Thymus (tissue), 11 donors: ENCODE measurements around the gene TBXAS1. TPM values are rescaled to one million over a fixed set of nuclear protein-coding genes. Genes with fewer than 3 reads are reported as not detected.

Source experiments
- DNase-seq, 9 donors: peaks; one replicate each; pipeline ENCODE4 v3.0.0-alpha.2; 2013; ENCODE audit warnings: low spot score in 9 of 9, low read depth in 6 of 9, missing footprints in 1 of 9
- H3K27ac ChIP-seq, 2 donors: one replicate each; pipeline ENCODE4 v1.5.1; 2013; ENCODE audit warnings: control low read depth in 1 of 2, low read depth in 1 of 2, low read length in 1 of 2, mild to moderate bottlenecking in 1 of 2, moderate library complexity in 1 of 2
- H3K27me3 ChIP-seq, 2 donors: one replicate each; pipeline ENCODE4 v1.5.1; 2013; ENCODE audit warnings: low read length in 1 of 2; ENCODE audit not compliant: control insufficient read depth in 2 of 2, insufficient read depth in 1 of 2
- H3K36me3 ChIP-seq, 2 donors: one replicate each; pipeline ENCODE4 v1.5.1; 2013; ENCODE audit warnings: low read length in 1 of 2, mild to moderate bottlenecking in 1 of 2, moderate library complexity in 1 of 2; ENCODE audit not compliant: control insufficient read depth in 2 of 2, insufficient read depth in 2 of 2
- H3K4me1 ChIP-seq, 2 donors: one replicate each; pipeline ENCODE4 v1.5.1; 2013; ENCODE audit warnings: low read length in 2 of 2; ENCODE audit not compliant: control insufficient read depth in 2 of 2, insufficient read depth in 2 of 2
- H3K4me3 ChIP-seq, 2 donors: one replicate each; pipeline ENCODE4 v1.5.1; 2013; ENCODE audit warnings: low read length in 2 of 2, control low read depth in 1 of 2, mild to moderate bottlenecking in 1 of 2
- H3K9me3 ChIP-seq, 2 donors: one replicate each; pipeline ENCODE4 v1.5.1; 2013; ENCODE audit warnings: low read length in 1 of 2, mild to moderate bottlenecking in 1 of 2; ENCODE audit not compliant: control insufficient read depth in 2 of 2, insufficient read depth in 1 of 2
- WGBS: extraction: QIAGEN DNeasy Blood & Tissue Kit; methylation state at CpG from one replicate; pipeline ENCODE4 v1.1.7; 2013; 5-methylcytosine and 5-hydroxymethylcytosine counted together
- polyA plus RNA-seq: library from polyadenylated mRNA; stranded (reverse); fragments of 200-250 nt; gene quantifications from one replicate; pipeline ENCODE4 v1.2.3, GENCODE V29; 2013
- total RNA-seq: library from RNA; stranded (reverse); fragments of 120-200 nt; gene quantifications from one replicate; pipeline ENCODE4 v1.2.4, GENCODE V29; 2013
- donor health status: healthy.

The TBXAS1 gene
- total and polyA plus RNA-seq, 2 donors, result 15.3 to 16.3 TPM

DNA sequence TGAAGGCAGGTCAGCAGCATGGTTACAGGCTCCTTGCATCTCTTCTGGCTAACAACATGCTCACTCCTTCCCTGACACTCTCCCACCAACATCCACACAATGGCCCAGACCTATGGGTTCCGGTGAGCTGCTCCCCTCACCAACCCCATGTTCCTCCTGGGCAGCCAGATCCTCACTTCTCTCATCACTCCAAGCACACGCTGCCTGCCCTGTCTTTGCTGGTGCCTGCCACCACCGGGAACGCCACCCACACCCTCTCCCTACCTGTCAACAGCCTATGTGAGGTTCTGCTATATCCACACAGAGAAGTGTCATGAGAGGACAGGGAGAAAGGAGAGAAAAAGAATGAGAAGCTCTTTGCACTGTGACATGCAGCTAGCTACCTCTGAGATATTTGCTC, 219.1 kb downstream of the TBXAS1 start:
- no peaks in the 10 kb centered on the region for H3K4me1 ChIP-seq
- no peak overlapping the region for H3K4me3 ChIP-seq
- H3K36me3 ChIP-seq, result peaks cover 13 to 34% of the 10 kb centered on the region in 2 donors
- no peak overlapping the region for H3K27ac ChIP-seq
- H3K9me3 ChIP-seq, result no peaks in the 10 kb centered on the region
- WGBS, result 98% methylated on average over 4 of the region's 4 CpGs
- DNase-seq, result no peak
- H3K27me3 ChIP-seq, result no peaks in the 10 kb centered on the region

DNA sequence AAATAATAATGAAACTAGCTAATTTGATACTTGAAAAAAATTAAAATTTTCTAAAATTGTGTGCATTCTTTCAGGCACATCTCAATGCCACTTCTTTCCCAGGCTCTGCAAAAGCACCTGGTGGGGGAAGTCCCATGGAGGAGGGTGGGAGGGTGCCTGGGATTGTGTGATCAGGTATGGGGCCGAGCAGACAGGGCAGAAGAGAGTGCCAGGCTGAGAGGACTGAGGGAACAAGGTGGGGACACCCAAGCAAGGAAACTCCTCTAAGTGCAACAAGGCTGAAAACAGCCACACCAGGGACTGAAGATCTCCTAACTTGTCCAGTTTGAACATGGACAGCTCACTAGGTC, 219.9 kb downstream of the TBXAS1 start:
- H3K4me1 ChIP-seq, result no peaks in the 10 kb centered on the region
- WGBS, result 78% methylated on average over 1 of the region's 1 CpG
- no peaks in the 10 kb centered on the region for H3K9me3 ChIP-seq
- H3K27me3 ChIP-seq, result no peaks in the 10 kb centered on the region
- H3K4me3 ChIP-seq, result no peak overlapping the region
- H3K27ac ChIP-seq, result no peak overlapping the region
- peaks cover 13 to 35% of the 10 kb centered on the region in 2 donors for H3K36me3 ChIP-seq
- no peak for DNase-seq

DNA sequence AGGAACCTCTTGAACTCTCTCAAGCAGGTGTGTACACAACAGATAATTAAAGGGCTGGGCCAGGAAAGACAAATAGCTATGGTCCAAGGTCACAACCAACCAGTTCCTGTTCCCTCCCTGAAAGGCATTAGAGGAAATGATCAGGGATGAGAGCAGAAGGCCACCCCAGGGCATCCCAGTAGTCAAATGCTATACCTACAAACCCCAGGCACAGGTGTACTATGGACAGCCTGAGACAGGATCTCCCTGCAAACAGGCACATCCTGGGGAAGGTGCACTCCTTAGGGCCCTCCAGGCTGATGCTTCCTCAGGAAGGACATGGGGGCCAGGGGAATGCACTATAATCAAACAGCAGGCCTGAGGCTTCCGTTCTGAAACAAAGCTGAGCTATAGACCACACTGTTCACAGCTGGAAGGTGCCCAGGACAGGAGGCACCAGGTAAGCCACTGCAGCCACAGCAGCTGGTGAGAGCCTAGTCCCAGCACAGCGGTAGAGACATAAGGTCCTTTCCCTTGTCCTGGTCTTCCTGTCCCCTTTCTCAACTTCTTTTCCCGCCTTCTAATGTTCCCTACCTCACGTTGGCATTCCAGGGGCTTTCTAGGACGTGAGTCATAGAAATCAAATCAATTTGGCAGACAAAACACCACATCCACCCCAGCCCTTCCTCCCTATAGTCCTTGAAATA, 220.4 kb downstream of the TBXAS1 start:
- Histone ChIP-seq H3K4me1 (no peaks in the 10 kb centered on the region), H3K27ac (no peak overlapping the region), H3K27me3 (no peaks in the 10 kb centered on the region), H3K36me3 (peaks cover 17 to 35% of the 10 kb centered on the region in 2 donors), H3K4me3 (no peak overlapping the region), H3K9me3 (no peaks in the 10 kb centered on the region)
- WGBS, result 90% methylated on average over 5 of the region's 5 CpGs
- DNase-seq, result no peak

DNA sequence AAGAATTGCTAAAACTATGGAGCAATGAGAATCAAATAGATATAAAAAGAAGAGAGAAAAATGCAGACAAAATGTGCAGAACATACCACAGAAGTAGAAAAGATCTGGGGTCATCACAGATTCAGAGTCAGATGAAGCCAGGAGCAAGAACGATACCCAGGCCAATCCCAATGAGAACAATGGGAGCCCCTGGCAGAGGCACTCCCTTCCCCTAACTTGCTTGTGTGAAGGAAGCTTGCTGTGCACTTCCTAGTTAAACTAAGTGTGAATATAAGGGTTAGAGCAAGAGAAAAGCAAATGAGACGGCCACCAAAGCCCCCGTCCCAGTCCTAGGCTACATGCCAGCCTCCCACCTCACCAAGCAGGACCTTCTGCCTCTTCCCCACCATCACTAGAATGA, 221.0 kb downstream of the TBXAS1 start:
- Histone ChIP-seq H3K27me3 (no peaks in the 10 kb centered on the region), H3K36me3 (peaks cover 17 to 38% of the 10 kb centered on the region in 2 donors), H3K9me3 (no peaks in the 10 kb centered on the region), H3K27ac (no peak overlapping the region), H3K4me3 (no peak overlapping the region), H3K4me1 (no peaks in the 10 kb centered on the region)
- no peak for DNase-seq
- WGBS, result 99% methylated on average over 3 of the region's 3 CpGs

DNA sequence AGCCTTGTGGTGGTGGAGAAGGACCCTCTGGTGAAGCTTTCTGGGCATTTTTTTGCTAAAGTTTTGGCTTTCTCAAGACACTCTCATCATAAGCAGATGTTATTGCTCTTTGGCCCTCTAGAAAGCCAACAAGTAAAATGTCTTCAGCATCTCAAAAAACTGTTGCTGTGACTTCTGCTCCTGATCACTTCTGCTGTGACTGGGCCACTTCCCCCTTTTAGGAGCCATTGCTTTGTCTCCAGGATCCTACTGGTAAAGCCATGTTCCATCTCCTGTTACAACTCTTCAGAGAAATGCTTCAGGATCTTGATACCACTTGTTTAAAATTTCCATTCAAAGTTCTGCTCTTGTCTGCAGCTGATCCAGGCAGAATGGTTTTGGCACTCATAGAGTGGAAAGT, 222.8 kb downstream of the TBXAS1 start:
- peaks cover 20 to 46% of the 10 kb centered on the region in 2 donors for H3K36me3 ChIP-seq
- H3K27me3 ChIP-seq, result no peaks in the 10 kb centered on the region
- no peaks in the 10 kb centered on the region for H3K9me3 ChIP-seq
- H3K4me3 ChIP-seq, result no peak overlapping the region
- H3K27ac ChIP-seq, result no peak overlapping the region
- H3K4me1 ChIP-seq, result no peaks in the 10 kb centered on the region
- DNase-seq, result no peak

DNA sequence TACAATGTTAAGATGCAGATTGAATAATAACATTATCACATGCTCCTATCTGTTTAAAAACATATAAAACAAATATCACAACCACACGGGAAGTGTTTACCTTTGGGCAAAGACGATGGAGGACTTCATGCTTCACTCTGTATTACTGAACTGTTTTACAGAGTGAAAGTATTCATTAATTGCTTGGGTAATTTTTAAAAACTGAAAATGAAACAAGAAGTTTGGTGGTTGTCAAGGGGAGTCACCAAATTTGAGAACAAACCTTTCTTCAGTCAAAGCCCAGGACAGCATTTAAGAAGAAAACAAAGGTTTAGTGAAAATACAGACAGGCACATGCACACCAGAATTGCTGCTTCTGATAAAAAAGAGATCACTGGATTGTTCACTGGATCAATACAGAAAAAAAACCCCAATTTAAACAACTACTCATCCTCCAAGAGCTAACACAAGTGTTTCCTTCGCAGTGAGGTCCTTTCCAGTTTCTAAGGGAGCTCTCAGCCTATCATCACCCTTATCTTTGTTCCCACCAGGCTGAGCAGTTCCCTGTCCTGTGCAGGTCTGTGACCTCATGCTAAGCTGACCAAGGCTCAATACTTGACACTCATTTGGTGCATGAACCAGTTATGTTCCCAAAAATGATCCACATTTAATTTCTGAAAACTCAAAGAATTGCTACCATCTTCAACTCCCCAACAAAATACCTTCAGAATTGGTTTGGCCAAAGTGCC, 224.9 kb downstream of the TBXAS1 start:
- Histone ChIP-seq H3K4me3 (no peak overlapping the region), H3K27ac (no peak overlapping the region), H3K27me3 (no peaks in the 10 kb centered on the region), H3K4me1 (peaks cover 2 to 7% of the 10 kb centered on the region in 2 donors), H3K9me3 (no peaks in the 10 kb centered on the region), H3K36me3 (peaks cover 25 to 50% of the 10 kb centered on the region in 2 donors)
- DNase-seq, result no peak
- 91% methylated on average over 3 of the region's 3 CpGs for WGBS

- Histone ChIP-seq H3K27me3 (no peaks in the 10 kb centered on the region), H3K4me1 (peaks cover 2 to 14% of the 10 kb centered on the region in 2 donors), H3K27ac (no peak overlapping the region), H3K9me3 (no peaks in the 10 kb centered on the region), H3K4me3 (no peak overlapping the region), H3K36me3 (peaks cover 25 to 45% of the 10 kb centered on the region in 2 donors)
- DNase-seq, result no peak
- WGBS, result 97% methylated on average over 4 of the region's 4 CpGs
These were observed 225.7 kb downstream of the TBXAS1 start for GRCh38 chr7:140054751-140055150.

GRCh38 chr7:140055833-140056232, 226.8 kb downstream of the TBXAS1 start:
- DNase-seq, result no peak
- Histone ChIP-seq H3K36me3 (peaks cover 21 to 44% of the 10 kb centered on the region in 2 donors), H3K27me3 (no peaks in the 10 kb centered on the region), H3K4me3 (no peak overlapping the region), H3K27ac (no peak overlapping the region), H3K9me3 (no peaks in the 10 kb centered on the region), H3K4me1 (peaks cover 8 to 22% of the 10 kb centered on the region in 2 donors)
- 98% methylated on average over 2 of the region's 2 CpGs for WGBS

- no peak overlapping the region for H3K27ac ChIP-seq
- no peak for DNase-seq
- H3K36me3 ChIP-seq, result peaks cover 21 to 43% of the 10 kb centered on the region in 2 donors
- 96% methylated on average over 5 of the region's 5 CpGs for WGBS
- H3K4me3 ChIP-seq, result no peak overlapping the region
- H3K27me3 ChIP-seq, result no peaks in the 10 kb centered on the region
- H3K4me1 ChIP-seq, result peaks cover 15 to 30% of the 10 kb centered on the region in 2 donors
- no peaks in the 10 kb centered on the region for H3K9me3 ChIP-seq
These were observed 227.5 kb downstream of the TBXAS1 start for GRCh38 chr7:140056431-140057142.
